Astrocyte of the cerebellum (primary cell): Measurements from ENCODE around the gene SSH3.

Experiments used
- DNase-seq: peaks from one replicate; pipeline ENCODE4 v3.0.0-alpha.2; 2011; ENCODE audit warnings: low read depth
- H3K4me3 ChIP-seq: 2 replicates; pipeline ENCODE4 v1.5.1; 2011; ENCODE audit warnings: mild to moderate bottlenecking, low read depth, low read length, moderate library complexity
- in situ Hi-C: cut with HindIII; loops from 2 replicates; pipeline ENCODE4 v1.10.0; 2017; ENCODE audit warnings: low sequenced_read_pairs
- TF ChIP-seq, protein P1 (sequence below): IDR thresholded peaks from 2 replicates; pipeline ENCODE4 v1.5.1; 2012; ENCODE audit warnings: low read length, low read depth, moderate library complexity, mild to moderate bottlenecking; ENCODE audit errors: missing control alignments

The SSH3 gene

DNA sequence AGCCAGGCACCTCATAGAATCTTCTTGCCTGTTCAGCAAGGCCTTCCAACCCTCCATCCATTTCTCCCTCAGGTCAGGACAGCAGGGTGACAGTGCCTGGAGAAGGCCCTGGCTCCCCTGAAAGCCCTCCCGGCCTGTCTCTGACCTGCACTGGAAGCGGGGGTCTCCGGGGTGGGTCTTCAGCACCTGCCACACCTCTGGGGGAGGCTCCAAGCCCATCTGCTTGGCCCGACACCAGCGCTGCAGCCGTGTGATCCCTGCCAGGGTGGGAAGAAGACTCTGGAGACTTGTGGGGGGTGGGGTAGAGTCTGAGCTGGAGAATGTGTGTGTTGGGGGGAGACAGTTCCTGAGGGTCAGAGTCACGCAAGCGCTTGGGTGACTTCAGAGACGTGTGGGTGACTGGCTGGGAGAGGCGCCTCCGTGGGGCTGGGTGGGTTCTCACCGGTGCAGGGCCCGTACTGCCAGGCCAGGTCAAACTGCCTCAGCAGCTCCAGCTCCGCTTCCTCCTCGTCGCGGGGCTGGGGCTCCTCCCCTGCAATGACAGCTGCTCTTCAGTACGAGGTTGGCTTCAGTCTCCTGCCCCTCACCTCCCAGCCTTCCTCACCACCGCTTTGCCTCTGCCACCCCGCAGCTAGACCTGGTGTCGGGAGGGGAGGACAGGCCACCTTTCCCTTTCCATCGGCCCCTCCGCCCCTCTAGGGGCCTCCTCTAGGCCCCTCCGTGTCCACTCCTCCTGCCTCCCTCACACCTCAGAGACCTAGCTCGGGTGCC is 49.4 kb downstream of the SSH3 start:
- H3K4me3 ChIP-seq = peak overlapping the region; percentile 78
- TF ChIP-seq, protein P1, sequence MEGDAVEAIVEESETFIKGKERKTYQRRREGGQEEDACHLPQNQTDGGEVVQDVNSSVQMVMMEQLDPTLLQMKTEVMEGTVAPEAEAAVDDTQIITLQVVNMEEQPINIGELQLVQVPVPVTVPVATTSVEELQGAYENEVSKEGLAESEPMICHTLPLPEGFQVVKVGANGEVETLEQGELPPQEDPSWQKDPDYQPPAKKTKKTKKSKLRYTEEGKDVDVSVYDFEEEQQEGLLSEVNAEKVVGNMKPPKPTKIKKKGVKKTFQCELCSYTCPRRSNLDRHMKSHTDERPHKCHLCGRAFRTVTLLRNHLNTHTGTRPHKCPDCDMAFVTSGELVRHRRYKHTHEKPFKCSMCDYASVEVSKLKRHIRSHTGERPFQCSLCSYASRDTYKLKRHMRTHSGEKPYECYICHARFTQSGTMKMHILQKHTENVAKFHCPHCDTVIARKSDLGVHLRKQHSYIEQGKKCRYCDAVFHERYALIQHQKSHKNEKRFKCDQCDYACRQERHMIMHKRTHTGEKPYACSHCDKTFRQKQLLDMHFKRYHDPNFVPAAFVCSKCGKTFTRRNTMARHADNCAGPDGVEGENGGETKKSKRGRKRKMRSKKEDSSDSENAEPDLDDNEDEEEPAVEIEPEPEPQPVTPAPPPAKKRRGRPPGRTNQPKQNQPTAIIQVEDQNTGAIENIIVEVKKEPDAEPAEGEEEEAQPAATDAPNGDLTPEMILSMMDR = no peak
- DNase-seq = no peak
- in situ Hi-C loops = no loop called here

DNA sequence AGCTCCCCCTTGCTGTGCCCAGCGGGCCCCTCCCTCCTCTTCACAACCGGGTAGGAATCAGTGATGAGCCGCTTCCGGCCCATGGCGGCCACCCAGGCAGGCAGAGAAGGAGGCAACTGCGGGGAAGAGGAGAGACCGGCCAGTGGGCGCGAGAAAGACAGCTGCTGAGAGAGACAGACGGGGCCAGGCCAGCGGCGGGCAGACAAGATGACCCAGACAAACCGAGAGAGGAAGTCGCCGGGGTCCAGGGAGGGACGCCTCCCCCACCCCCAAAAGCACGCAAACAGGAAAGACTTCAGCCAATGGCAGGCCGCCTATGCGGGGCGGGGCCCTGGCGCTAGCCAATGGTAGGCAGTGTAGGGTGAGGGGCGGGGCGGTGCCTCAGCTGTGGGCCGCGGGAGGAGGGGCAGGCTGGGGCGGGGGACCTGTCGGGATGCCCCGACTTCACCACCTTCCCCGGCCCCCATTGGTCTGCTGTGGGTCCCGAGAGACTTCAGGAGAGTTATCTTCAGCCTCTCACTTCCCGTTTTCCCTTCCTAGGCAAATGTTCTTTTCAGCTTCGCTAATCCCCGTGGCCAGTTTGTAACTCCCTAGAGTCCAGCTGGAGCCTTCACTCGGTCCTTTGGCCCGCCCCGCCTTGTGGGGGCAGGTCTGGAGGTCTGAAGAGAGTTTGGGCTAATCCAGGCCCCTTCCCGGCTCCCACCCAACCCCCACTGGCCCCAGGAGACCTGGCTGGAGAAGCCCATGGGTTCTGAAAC is 50.2 kb downstream of the SSH3 start, which contains the start of gene POLD4:
POLD4 (minus strand) TSS at position 230 of the 758 bp plus-strand sequence; CDS start at position 83, 147 bp downstream.
- in situ Hi-C loops = no loop called here
- peak within 1 kb of the TSS; percentile 78 for H3K4me3 ChIP-seq
- TF ChIP-seq, protein P1 = no peak
- DNase-seq = peak; percentile 83

DNA sequence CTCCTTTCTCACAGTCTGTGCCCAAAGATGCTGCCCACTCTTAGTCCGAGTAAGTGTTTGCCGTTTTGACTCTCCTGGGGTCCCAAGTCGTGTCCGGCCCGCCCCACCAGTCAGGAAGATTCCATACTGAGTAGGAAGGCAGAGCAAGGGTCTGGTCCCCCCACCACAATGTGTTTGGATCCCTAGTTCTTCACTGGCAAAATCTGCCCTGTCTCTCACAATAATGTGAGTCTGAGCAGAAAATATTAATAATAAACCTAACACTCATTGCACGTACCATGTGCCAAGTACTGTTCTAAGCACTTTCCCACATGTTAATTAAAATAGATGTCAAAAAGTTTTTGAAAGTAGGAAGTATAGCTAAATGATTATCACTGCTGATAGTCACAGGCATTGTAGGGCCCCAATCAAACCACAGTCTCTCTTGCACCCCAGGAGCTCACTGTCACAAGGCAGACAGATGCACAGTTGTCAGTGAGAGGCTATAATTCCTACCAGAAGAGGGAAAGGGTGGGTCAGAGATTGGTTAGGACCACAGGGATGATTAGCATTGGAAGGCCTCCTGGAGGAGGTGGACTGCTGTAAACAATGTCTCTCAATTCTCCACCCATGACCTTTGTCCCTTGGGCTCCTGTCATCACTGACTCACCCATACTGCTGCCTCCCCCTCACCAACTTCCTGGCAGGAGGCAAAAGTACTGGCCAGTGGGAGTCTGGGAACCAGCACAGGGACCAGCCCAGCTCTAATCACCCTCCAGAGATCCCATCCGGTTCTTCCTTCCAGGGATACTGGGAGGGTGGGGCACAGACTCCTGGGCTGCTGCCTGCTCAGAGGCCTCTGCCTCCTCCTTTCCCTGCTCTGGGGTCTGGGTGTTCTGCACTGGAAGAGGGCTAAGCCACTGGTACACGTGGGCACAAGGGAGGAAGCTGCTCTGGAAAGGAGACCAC is 51.0 kb downstream of the SSH3 start:
- TF ChIP-seq, protein P1 = no peak
- H3K4me3 ChIP-seq = peak overlapping the region; percentile 78
- DNase-seq = no peak
- in situ Hi-C loops = no loop called here

DNA sequence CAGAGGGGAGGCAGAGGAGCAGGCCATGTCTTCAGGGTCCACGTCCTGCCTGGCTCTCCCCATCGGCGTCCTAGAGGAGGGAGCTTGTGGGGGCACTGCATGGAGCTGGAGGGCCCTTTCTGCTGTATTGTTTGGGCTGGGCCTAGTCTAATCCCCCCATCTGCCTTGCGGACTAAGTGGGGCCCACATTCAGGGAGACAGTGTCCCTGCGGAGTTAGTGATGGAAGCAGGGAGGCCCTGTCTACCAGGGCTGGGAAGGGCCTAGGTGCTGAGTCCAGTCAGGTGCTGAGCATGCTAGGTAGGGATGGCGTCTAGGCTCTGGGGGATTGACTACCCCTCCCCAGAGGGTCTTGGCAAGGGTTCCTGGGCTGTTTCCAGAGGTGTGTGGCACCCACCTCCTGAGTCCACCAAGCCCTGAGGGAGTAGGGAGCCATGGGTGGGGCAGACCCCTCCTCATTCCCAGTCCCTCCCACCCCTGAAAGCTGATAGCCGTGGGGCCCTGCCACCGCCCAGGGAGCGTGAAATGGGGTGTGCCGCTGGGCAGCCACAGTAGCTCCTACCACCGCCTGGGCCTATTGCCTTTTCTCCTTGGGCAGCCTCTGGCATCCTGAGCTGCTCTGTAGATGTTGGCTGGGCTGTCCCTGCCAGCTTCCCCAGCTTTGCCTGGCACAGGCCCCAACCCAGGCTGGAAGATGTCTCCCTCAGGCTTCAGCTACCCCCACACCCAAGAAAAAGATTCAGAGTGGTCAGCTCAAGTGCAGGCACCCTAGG is 51.9 kb downstream of the SSH3 start:
- in situ Hi-C loops = no loop called here
- no peak for DNase-seq
- no peak overlapping the region for H3K4me3 ChIP-seq
- TF ChIP-seq, protein P1 = no peak

DNA sequence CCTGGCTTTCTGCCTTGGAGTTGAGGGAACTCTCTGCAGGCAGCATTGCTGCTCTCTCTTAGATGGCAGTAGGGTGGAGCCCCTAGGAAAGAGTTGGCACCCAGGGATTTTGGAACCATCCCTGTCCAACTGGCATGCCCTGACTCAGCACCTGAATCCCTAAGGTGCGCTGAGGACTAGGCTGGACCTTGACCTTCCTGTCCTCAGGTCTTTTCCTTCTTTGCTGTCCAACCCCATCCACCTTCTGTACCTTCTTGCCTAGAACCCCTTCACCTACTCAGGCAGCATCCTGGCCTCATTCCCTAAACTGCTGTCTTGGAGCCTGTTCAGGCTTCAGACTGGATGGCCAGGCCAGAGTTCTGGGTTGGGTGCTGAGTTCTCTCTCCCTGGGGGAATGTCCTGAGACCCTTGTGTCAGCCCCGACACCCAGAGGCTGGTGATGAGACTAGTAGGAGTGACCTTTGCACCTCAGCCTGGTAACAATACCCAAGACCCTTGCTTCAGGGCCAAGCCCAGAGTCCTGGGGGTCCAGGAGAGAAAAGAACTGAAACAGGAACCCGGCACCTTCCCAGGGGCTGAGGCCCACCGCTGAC is 52.6 kb downstream of the SSH3 start:
- no peak for DNase-seq
- no peak overlapping the region for H3K4me3 ChIP-seq
- in situ Hi-C loops = no loop called here
- TF ChIP-seq, protein P1 = no peak
